ENCODE results near the gene KIF13A. TPM values are rescaled to one million over a fixed set of nuclear protein-coding genes. Genes with fewer than 3 reads are reported as not detected.

The KIF13A gene
- total and polyA plus RNA-seq, 9 of the 15 experiments (the other 6 are each of a cell fraction or from before 2014, with no cell fraction given): 3.6 to 44.3 (median 29.7) TPM

- TF ChIP-seq GATA2 (CRISPR knock-in tag; IDR thresholded peaks at IDR 0.05): peak; percentile 75; the same call in 1 of the 2 replicates
- TF ChIP-seq HNRNPH1 (optimal IDR thresholded peaks at IDR 0.05; ENCODE audit: low read depth, low read length): no peak
- TF ChIP-seq ZBTB7A (IDR thresholded peaks at IDR 0.05; ENCODE audit: borderline replicate concordance, control insufficient read depth, low read depth, low read length): no peak
These were observed 145.2 kb downstream of the KIF13A start (continued) for GRCh38 chr6:17842014-17842776.

GRCh38 chr6:17839513-17840223 lies 147.8 kb downstream of the KIF13A start:
- Histone ChIP-seq H3K27me3 (ENCODE audit: control insufficient read depth in 2 of 2, insufficient read depth in 2 of 2, low read length in 2 of 2) (no peaks in the 10 kb centered on the region), H3K27ac (ENCODE audit: extremely low read depth, low read depth, low read length) (no peak overlapping the region), H2AFZ (ENCODE audit: low read depth, low read length) (no peak overlapping the region), H3K79me2 (ENCODE audit: control insufficient read depth, insufficient read depth, low read length) (peaks cover 5% of the 10 kb centered on the region; the same call in 1 of the 3 replicates), H3K4me1 (replicated peaks in 1 of 2; ENCODE audit: control insufficient read depth in 2 of 2, insufficient read depth in 2 of 2, low read length in 2 of 2) (peaks cover 11 to 31% of the 10 kb centered on the region in 2 experiments), H3K9ac (ENCODE audit: insufficient read depth in 1 of 2, low read depth in 2 of 2, low read length in 2 of 2) (no peak overlapping the region), H4K20me1 (replicated peaks; ENCODE audit: control insufficient read depth, insufficient read depth, low read length) (no peaks in the 10 kb centered on the region), H3K4me2 (ENCODE audit: insufficient read depth, low read length) (no peak overlapping the region), H3K9me3 (replicated peaks; ENCODE audit: control insufficient read depth, insufficient read depth, low read depth, low read length) (no peaks in the 10 kb centered on the region), H3K36me3 (ENCODE audit: control insufficient read depth, insufficient read depth, low read length) (peaks cover 32% of the 10 kb centered on the region), H3K4me3 (no peak overlapping the region), H3K9me1 (ENCODE audit: control insufficient read depth, insufficient read depth, low read length) (no peaks in the 10 kb centered on the region)
- no TSS peak for BruUV-seq (replicated peaks)
- ATAC-seq: no peak
- FAIRE-seq: no peak
- DNase-seq (ENCODE audit: extremely low read depth in 1 of 4, low spot score in 3 of 4): no peak
- WGBS (ENCODE audit: insufficient coverage, low coverage, missing lambda C conversion rate): 92% methylated on average over 9 of the region's 9 CpGs
- POLR2A ChIA-PET: interaction anchor here (0.6 to 1.2 kb wide), 2 partner anchors 9 to 101 kb away, joined by 3 read pairs; no protein-coding TSS in a partner anchor
- intact Hi-C loops (cut with micrococcal nuclease) (loop anchor here (5.0 kb wide), 2 partner anchors 123 to 313 kb away; no protein-coding TSS in a partner anchor), in situ Hi-C loops (cut with MboI) (no loop called here)
- CTCF ChIA-PET (ENCODE audit: low intra/inter-chr PET ratio): no interaction called here
- TF ChIP-seq EHMT2 (IDR thresholded peaks at IDR 0.05) (no peak), TCF7 (IDR thresholded peaks at IDR 0.05; ENCODE audit: borderline replicate concordance) (no peak), PHF20 (IDR thresholded peaks at IDR 0.05; ENCODE audit: partially characterized antibody) (no peak), ZNF655 (CRISPR knock-in tag; IDR thresholded peaks at IDR 0.05) (no peak), NFRKB (IDR thresholded peaks at IDR 0.05; ENCODE audit: low read depth) (no peak), POLR2A (conservative IDR thresholded peaks at IDR 0.05) (no peak), THAP7 (CRISPR knock-in tag; IDR thresholded peaks at IDR 0.05) (no peak), NFYB (IDR thresholded peaks at IDR 0.05; ENCODE audit: extremely low read depth, insufficient read length) (no peak), CTBP1 (IDR thresholded peaks at IDR 0.05; ENCODE audit: borderline replicate concordance) (no peak), L3MBTL2 (IDR thresholded peaks at IDR 0.05) (no peak), HEY1 (CRISPR knock-in tag; IDR thresholded peaks at IDR 0.05; ENCODE audit: borderline replicate concordance) (no peak), BCLAF1 (IDR thresholded peaks at IDR 0.05; ENCODE audit: borderline replicate concordance in 1 of 2, control insufficient read depth in 1 of 2, low read depth in 2 of 2, low read length in 1 of 2) (no peak)
